ENCODE data around the gene PDGFRB. TPM values are rescaled to one million over a fixed set of nuclear protein-coding genes. Genes with fewer than 3 reads are reported as not detected.

Gene PDGFRB
- polyA plus RNA-seq, 1 experiment = 276 TPM

DNA sequence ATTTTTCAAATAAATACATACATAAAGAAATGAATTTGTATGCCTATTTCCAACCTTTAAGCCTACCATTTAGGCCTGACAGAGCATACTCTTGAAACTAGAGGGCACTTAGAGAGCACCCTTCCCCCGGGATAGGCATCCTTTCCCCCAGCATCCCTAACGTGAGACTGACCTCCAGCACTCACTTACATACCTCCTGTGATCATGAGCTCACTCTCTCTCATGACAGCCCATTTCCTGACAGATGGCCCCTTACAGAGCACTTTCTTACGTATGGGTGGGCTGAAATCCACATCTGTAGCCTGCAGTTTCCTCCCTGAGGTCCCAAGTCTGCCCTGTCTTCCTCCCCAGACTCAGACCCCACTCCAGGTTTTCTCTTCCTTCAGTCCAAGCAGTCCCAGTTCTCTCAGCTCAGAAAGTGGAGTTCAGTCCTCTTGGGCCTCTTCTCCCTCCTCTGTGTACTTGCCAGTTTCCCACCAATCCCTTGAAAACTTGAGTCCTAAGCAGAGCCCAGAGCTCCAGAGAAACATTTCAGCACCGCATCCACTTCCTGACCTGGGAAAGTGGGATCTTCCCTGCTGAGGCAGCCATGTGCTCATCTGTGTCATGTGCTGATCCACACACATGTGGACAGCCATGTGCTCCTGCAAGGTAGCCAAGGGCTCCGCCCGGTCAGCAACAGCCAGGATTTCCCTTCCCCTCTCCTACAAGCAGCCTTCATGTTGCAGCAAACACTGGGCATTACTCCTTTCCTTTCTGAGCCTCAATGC, 8.8 kb upstream of the PDGFRB start:
- DNase-seq (ENCODE audit: low read depth) = no peak
- POLR2A ChIA-PET = no interaction called here
- Histone ChIP-seq H3K36me3 (ENCODE audit: control insufficient read depth, insufficient read depth, low read length) (no peaks in the 10 kb centered on the region), H3K27me3 (ENCODE audit: control insufficient read depth, insufficient read depth, low read length) (peaks cover 3% of the 10 kb centered on the region), H3K4me3 (ENCODE audit: low read depth, low read length) (no peak overlapping the region)
- TF ChIP-seq, protein P1, sequence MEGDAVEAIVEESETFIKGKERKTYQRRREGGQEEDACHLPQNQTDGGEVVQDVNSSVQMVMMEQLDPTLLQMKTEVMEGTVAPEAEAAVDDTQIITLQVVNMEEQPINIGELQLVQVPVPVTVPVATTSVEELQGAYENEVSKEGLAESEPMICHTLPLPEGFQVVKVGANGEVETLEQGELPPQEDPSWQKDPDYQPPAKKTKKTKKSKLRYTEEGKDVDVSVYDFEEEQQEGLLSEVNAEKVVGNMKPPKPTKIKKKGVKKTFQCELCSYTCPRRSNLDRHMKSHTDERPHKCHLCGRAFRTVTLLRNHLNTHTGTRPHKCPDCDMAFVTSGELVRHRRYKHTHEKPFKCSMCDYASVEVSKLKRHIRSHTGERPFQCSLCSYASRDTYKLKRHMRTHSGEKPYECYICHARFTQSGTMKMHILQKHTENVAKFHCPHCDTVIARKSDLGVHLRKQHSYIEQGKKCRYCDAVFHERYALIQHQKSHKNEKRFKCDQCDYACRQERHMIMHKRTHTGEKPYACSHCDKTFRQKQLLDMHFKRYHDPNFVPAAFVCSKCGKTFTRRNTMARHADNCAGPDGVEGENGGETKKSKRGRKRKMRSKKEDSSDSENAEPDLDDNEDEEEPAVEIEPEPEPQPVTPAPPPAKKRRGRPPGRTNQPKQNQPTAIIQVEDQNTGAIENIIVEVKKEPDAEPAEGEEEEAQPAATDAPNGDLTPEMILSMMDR (IDR thresholded peaks at IDR 0.05; ENCODE audit: insufficient read depth, low read depth, low read length) = no peak
- CTCF ChIA-PET = interaction anchor here (1.0 to 5.5 kb wide), 8 partner anchors 9 to 233 kb away, joined by 3 to 38 read pairs (median 6); no protein-coding TSS in a partner anchor

GRCh38 chr5:150163547-150164059, 8.0 kb upstream of the PDGFRB start:
- no peak for DNase-seq (ENCODE audit: low read depth)
- TF ChIP-seq, protein P1 (IDR thresholded peaks at IDR 0.05; ENCODE audit: insufficient read depth, low read depth, low read length) = peak; percentile 39
- ChIA-PET CTCF (interaction anchor here (1.3 to 5.5 kb wide), 6 partner anchors 10 to 187 kb away, joined by 4 to 38 read pairs (median 10); no protein-coding TSS in a partner anchor), POLR2A (no interaction called here)
- no peaks in the 10 kb centered on the region for H3K36me3 ChIP-seq (ENCODE audit: control insufficient read depth, insufficient read depth, low read length)
- no peaks in the 10 kb centered on the region for H3K27me3 ChIP-seq (ENCODE audit: control insufficient read depth, insufficient read depth, low read length)
- no peak overlapping the region for H3K4me3 ChIP-seq (ENCODE audit: low read depth, low read length)

DNA sequence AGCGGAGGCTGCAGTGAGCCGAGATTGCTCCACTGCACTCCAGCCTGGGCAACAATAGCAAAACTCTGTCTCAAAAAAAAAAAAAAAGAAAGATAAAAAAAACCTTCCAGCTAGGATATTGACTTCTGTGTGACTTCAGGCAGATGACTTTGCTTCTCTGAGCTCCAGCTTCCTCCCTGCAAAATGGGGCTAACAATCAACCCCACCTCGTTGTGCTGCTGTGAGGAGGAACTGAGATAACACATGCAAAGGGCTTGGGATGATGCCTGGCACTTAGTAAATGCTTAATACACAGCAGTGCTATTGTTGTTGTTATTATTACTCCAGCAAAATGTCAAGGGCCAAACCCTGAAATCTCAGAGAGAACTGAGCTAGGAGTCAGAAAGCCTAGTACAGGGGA, 7.4 kb upstream of the PDGFRB start:
- ChIA-PET POLR2A (no interaction called here), CTCF (interaction anchor here (0.7 to 5.5 kb wide), 10 partner anchors 11 to 544 kb away, joined by 3 to 38 read pairs (median 6); no protein-coding TSS in a partner anchor)
- Histone ChIP-seq H3K36me3 (ENCODE audit: control insufficient read depth, insufficient read depth, low read length) (no peaks in the 10 kb centered on the region), H3K4me3 (ENCODE audit: low read depth, low read length) (no peak overlapping the region), H3K27me3 (ENCODE audit: control insufficient read depth, insufficient read depth, low read length) (no peaks in the 10 kb centered on the region)
- TF ChIP-seq, protein P1 (IDR thresholded peaks at IDR 0.05; ENCODE audit: insufficient read depth, low read depth, low read length) = no peak
- no peak for DNase-seq (ENCODE audit: low read depth)

- ChIA-PET CTCF (interaction anchor here (0.7 to 5.5 kb wide), 18 partner anchors 10 to 544 kb away, joined by 3 to 38 read pairs (median 4); no protein-coding TSS in a partner anchor), POLR2A (no interaction called here)
- Histone ChIP-seq H3K27me3 (ENCODE audit: control insufficient read depth, insufficient read depth, low read length) (no peaks in the 10 kb centered on the region), H3K4me3 (ENCODE audit: low read depth, low read length) (no peak overlapping the region), H3K36me3 (ENCODE audit: control insufficient read depth, insufficient read depth, low read length) (no peaks in the 10 kb centered on the region)
- TF ChIP-seq, protein P1 (IDR thresholded peaks at IDR 0.05; ENCODE audit: insufficient read depth, low read depth, low read length) = no peak
- no peak for DNase-seq (ENCODE audit: low read depth)
Measured at GRCh38 chr5:150162142-150162513, 6.5 kb upstream of the PDGFRB start.

All from BJ (cell line).